GM19328 (cell line): ENCODE data around the gene NUSAP1.
A peak's percentile ranks its signal among the peaks of the same experiment; 100 is the strongest.
"Not testable (repeated sequence)": the region's sequence is repeated elsewhere in the genome, so short reads cannot be mapped to it uniquely, and the experiment has no call there.

ENCODE experiments used
- ATAC-seq: cut with Tn5 transposase; IDR thresholded peaks from one replicate; pipeline ENCODE4 v1.9.1; 2021; ENCODE audit warnings: mild to moderate bottlenecking, moderate library complexity; ENCODE audit not compliant: unreplicated experiment

Gene NUSAP1, protein sequence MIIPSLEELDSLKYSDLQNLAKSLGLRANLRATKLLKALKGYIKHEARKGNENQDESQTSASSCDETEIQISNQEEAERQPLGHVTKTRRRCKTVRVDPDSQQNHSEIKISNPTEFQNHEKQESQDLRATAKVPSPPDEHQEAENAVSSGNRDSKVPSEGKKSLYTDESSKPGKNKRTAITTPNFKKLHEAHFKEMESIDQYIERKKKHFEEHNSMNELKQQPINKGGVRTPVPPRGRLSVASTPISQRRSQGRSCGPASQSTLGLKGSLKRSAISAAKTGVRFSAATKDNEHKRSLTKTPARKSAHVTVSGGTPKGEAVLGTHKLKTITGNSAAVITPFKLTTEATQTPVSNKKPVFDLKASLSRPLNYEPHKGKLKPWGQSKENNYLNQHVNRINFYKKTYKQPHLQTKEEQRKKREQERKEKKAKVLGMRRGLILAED

DNA sequence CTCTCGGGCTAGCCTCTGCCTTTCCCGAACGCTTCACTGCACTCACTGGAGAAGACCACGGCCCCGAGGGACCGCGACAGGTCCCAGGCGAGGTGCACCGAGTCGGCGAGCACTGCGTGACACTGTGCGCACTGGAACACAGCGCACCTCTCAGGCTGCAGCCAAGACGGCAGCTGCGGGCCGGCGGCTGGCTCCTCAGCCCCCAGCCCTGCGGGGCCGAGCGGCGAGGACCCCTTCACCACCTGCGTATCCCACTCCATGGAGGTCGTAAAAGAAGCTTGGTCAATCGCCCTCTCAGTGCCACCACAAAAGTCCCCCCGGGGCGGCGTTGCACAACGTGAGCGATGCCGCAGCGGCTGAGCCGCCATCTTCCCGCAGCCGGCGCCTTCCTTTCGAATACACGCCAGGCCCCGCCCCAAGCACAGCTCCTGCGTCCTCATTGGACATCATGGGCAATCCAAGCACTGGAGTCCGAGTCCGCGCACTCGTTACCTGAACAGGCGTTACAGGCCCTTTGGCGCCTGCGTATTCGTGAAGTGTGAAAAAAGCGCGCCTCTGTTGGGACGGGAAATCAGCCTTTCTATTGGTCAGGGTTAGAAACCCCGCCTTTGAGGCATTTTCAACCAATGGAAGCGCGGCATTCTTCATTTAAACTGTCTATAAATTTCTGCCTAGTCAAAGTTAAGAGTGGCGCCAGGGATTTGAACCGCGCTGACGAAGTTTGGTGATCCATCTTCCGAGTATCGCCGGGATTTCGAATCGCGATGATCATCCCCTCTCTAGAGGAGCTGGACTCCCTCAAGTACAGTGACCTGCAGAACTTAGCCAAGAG is at the start of gene NUSAP1, which contains the start of gene OIP5:
Gene NUSAP1, plus strand, starts transcription at position 688 of the 832 bp plus-strand sequence. Its CDS starts 77 bp downstream, at position 765.
Gene OIP5, minus strand, starts transcription at position 398 of the 832 bp plus-strand sequence. Its CDS starts 30 bp downstream, at position 368.
- ATAC-seq, result peak; percentile 88

DNA sequence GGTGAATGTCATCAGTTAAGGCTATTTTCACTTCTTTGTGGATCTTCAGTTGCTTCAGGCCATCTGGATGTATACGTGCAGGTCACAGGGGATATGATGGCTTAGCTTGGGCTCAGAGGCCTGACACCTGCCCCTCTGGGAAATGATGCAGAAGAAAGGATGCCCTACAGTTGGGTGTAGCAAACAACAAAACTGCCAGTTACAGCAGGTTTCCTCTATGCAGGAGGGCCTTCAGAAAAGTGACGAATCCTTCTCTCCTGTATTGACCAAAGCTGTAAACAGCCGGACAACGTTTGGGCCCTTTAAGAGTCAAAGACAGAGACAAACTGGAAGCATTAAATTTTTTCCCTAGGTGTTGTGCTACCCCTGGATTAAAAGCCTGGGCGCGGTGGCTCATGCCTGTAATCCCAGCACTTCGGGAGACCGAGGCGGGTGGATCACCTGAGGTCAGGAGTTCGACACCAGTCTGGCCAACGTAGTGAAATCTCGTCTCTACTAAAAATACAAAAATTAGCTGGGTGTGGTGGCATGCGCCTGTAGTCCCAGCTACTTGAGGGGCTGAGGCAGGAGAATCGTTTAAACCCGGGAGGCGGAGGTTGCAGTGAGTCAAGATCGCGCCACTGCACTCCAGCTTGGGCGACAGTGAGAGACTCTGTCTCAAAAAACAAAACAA is 49.6 kb upstream of the NUSAP1 start:
- ATAC-seq, result not testable (repeated sequence)

DNA sequence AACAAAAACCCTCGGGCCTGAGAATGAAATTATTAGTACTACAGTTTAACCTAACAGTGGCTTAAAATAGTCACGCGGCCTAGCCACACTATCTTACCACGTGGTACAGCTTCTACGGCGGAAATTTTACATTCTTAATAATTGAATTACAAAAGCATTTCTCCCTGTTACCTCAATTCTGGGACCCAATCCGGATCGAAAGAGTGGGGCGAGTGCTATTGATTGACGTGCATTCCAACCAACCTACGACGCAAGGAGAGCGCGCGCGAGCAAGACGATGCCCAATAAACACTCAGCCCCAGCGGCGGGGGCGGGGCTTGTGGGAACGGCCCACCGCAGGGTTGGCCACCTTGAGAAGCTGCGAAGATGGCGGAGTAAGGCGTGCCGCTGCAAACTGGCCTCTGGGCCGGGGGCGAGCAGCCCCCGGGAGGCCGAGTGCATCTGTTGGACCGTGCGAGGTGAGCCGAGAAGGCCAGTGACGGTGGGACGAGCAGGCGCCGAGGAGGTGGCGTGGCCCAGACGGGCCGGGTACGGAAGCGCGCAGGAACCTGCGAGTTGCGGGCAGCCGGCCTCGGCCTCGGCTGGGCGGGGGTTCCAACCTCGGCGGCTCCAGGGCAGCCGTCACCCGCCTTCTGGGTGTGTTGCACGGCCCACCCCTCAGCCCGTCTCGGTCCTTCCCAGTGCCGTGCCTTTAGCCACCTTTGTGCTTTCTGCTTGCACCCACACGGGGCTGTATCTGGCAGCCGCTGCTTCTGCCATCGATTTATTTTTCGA is 48.8 kb upstream of the NUSAP1 start:
- ATAC-seq, result peak; percentile 94

DNA sequence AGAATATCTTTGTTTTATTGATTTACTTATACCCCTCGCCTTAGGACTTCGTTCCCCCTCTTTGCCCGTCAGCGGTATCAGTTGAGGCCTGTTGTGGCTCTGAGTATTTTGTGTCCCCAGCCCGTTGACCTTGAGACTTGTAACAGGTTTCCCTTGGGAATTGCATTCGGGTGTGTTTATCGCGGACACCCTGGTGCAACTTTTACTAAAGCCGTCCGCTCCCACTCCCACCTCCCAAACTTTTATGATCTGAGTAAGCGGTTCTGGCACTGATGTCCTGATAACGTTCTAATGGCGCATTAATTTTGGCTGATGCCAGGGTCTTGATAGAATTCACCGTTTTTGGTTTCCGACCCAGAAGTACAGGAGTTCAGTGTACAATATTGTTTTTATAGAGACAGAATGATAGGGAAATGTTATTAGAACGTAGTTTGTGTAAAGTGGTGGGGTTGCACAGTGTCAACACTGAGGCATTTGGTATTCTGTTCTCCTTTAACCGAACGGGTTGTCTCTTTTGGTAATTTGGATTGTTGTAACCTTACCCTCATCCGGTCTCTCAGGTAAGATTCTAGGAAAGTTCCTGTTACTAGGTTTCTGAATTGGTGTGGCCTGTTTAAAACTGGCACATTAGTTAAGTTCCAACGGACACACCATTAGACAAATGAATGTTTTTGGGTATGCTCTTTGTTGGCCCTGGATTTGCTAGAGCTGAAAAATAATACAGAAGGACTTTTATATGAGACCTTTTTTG is 48.1 kb upstream of the NUSAP1 start:
- ATAC-seq, result no peak

DNA sequence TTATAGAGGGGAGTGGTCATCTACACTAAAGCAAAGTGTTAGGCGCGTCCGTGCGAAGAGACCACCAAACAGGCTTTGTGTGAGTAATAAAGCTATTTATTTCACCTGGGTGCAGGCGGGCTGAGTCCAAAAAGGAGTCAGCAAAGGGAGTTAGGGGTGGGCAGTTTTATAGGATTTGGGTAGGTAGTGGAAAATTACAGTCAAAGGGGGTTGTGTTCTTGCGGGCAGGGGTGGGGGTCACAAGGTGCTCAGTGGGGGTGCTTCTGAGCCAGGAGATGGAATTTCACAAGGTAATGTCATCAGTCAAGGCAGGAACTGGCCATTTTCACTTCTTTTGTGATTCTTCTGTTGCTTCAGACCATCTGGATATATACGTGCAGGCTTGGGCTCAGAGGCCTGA is 47.4 kb upstream of the NUSAP1 start:
- no peak for ATAC-seq

DNA sequence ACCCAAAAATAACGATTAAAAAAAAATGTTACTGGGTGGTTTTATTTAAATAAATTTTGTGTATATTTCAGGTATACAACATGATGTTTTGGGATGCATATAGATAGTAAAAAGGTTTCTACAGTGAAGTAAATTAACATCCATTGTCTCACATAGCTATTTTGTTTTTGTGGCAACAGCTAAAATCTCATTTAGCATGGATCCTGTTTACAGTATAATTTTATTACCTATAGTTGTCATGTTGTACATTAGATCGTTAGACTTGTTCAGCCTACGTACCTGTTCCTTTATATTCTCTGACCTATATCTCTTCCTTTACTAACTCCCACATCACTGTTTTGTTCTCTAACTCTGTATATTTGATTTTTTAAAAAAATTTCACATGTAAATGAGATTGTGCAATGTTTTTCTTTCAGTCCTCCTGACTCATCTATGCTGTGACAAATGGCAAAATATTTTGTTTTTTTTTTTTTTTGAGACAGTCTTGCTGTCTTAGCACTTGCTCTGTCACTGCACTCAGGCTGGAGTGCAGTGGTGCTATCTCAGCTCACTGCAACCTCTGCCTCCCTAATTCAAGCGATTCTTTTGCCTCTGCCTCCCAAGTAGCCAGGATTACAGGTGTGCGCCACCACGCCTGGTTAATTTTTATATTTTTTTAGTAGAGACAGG is 45.9 kb upstream of the NUSAP1 start:
- no peak for ATAC-seq

DNA sequence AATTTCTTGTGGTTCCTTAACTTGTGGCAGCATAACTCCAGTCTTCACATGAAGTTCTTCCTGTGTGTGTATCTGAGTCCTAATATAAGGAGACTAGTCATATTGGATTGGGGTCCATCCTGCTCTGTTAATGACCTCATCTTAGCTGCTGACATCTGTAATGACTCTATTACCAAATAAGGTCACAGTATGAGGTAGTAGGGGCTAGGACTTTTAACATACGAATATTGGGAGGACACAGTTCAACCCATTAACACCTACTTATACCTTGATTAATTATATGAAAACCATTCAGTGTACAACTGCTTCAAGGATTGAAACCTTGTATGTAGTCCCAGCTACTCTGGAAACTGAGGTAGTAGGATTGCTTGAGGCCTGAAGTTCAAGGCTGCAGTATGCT is 44.2 kb upstream of the NUSAP1 start:
- no peak for ATAC-seq

DNA sequence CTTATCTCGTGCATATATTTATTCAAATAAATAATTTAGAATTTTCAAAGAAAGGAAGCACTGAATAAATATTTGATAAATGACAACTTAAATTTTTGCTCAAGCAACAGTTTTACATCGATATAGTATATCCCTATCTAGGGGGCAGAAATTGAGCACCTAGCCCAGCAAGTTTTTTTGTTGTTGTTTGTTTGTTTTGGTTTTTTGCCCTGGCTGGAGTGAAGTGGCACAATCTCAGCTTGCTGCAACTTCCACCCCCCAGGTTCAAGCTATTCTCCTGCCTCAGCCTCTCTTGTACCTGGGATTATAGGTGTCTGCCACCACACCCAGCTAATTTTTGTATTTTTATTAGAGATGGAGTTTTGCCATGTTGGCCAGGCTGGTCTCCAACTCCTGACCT is 42.7 kb upstream of the NUSAP1 start:
- ATAC-seq, result no peak

DNA sequence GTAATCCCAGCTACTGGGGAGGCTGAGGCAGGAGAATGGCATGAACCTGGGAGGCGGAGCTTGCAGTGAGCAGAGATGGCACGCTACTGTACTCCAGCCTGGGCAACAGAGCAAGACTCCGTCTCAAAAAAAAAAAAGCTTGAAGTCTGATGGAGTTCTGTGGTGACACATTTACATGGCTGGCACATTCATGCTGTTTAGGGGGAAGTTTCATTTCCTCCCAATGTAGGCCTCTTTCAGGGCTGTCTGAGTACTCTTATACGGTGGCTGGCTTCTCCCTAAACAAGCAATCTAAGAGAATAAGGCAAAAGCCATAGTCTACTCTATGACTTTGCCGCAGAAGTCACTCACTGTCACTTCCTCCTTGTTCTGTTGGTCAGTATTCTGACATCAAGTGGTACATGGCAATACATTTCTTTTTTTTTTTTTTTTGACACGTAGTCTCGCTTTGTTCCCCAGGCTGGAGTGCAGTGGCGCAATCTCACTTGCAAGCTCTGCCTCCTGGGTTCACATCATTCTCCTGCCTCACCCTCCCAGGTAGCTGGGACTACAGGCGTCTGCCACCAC is 41.5 kb upstream of the NUSAP1 start:
- peak; percentile 68 for ATAC-seq

DNA sequence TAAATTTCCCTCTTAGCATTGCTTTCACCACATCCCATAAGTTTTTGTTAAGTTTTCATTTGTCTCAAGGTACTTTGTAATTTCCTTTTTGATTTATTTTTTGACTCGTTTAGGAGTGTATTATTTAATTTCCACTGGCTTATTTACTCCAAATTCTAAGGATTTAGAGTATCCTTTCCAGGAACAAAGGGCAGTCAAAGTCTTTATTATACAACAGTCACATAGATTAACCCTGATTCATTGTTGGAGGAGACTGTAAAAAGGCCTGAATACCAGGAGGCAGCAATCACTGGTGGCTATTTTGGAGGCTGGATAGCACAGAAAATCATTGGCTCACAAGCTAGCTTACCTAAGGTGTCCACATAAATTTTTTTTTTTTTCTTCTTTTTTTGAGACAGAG is 40.2 kb upstream of the NUSAP1 start:
- no peak for ATAC-seq

DNA sequence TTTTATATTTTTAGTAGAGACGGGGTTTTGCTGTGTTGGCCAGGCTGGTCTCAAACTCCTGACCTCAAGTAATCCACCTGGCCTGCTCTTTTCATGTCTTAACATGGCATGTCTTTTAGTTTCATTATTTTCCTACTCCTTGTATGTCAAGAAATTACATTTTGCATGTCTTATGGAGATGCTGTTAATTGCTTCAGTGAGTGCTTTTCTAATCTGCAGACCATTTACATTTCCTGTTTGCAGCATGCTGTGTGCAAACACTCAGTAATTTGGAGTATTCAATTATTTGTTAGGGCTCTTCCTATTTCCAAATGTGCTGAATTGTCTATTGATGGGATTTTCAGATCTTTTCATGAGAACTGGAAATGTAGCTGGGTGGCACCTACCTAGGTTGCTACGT is 31.5 kb upstream of the NUSAP1 start:
- ATAC-seq, result not testable (repeated sequence)

DNA sequence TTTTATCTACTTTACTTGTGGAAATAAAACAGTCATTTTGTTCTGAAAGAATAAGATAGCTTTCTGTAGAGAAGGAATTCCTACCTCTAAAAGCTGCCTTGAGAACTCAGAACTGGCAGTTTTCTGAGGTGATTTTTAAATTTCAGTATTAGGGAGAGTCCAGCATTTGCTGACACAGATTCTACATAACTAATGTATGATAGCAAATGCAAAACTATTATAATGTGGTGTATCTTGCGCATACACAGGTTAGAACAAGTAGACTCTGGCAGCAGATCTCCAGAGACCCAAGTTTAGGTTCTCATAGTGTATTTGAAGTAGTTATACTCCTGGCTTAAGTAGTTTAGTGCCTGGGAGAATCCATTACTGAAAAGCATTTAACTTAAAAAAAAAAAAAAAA is 31.1 kb upstream of the NUSAP1 start:
- no peak for ATAC-seq

DNA sequence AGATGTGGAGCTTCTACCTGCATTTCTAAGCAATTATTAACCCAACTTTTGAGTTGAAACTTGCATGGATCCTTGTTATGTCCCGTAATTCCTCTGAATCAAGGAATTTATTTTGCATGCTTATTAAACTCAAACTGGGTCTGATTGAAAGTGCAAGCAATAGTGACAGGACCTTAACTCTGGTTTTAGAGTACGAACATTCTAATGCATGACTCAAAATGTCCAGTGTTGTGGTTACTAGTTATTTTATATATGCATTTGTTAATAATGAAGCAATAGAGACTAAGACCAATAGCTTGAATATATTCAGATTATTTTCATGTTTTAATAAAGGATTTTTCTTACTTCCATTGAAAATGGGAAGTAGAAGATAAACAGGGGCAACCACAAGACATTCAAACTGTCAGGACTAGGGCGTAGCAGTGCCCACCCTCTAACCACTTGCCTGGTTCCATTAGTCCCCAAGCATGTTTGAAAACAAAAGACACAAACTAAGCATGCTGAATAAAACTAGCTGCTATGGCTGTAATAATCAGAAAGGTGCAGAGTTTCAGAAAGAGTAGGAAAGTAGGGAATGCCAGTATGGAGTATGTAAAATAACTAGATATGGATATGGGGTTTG is 28.4 kb upstream of the NUSAP1 start:
- ATAC-seq, result no peak

DNA sequence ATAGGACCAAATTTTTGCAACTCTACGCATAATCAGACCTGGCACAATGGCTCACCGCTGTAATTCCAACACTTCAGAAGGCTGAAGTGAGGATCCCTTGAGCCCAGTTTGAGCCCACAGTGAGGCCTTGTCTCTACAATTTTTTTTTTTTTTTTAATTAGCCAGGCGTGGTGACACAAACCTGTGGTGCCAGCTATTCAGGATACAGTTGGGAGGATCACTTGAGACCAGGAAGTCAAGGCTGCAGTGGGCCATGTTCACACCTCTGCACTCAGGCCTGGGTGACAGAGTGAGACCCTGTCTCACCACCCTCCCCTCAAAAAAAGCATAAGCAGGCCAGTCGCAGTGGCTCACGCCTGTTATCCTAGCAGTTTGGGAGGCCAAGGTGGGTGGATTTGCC is 25.0 kb upstream of the NUSAP1 start:
- ATAC-seq, result no peak

DNA sequence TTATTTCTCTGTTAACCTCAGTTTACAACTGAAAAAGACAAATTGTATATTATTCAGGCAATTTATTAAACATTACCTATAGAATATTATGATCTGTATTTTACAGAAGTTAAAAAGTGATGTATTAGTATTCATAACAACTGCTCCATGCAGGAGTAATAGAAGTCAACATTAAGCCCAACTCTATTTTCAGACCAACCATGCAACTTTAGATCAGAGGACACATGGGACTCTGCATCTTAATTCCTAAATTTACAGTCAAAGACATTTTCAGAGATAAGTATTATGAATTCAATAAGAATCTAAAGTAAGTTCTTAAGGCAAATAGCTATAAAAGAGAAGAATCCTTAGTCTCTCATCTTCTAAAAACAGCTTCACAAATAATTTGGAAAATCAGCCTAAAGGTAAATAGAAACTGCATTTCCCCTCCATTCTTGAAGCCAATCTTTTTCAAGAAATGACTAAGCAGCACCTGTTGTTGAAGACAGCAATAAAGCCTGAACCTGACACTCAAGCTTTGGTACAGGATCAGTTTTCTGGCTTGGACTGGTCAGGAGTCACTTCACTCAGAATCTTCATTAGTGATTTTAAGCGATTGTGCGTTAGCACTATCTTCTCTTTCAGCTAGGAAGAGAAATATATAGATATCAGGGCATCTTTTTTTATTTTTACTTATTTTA is 23.3 kb upstream of the NUSAP1 start:
- ATAC-seq, result no peak

DNA sequence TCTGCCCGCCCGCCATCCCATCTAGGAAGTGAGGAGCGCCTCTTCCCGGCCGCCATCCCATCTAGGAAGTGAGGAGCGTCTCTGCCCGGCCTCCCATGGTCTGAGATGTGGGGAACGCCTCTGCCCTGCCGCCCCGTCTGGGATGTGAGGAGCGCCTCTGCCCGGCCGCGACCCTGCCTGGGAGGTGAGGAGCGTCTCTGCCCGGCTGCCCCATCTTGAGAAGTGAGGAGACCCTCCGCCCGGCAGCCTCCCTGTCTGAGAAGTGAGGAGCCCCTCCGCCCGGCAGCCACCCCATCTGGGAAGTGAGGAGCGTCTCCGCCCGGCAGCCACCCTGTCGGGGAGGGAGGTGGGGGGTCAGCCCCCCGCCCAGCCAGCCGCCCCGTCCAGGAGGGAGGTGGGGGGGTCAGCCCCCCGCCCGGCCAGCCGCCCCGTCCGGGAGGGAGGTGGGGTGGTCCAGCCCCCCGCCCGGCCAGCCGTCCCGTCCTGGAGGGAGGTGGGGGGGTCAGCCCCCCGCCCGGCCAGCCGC is 11.8 kb upstream of the NUSAP1 start:
- ATAC-seq, result not testable (repeated sequence)

DNA sequence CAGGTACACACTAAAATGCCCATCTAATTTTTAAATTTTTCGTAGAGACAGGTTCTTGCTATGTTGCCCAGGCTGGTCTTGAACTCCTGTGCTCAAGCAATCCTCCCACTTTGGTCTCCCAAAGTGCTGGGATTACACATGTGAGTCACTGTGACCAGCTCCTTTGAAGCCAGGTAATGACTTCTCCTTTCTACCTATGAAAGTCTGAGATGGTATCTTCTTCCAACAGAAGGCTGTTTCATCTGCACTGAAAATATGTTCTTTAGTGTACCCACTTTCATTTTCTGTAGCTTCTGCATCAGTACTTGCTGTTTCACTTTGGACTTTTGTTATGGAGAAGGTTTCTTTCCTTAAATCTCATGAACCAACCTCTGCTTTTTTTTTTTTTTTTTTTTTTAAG is 9.1 kb upstream of the NUSAP1 start:
- no peak for ATAC-seq

DNA sequence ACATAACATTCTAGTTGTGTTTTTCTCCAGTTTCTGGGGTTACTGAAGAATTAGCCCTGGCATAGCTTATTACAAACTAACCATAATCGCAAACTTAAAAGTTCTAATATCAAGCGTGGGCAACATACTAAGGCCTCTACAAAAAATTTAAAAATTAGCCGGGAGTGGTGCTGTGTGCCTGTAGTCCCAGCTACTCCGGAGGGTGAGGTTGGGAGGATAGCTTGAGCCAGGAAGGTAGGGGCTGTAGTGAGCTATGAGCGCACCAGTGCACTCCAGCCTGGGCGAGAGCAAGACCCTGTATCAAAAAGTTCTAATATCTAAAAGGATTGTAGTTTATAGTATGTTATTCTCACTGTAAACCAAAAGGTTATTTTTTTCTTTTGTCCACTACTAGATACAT is 1.4 kb upstream of the NUSAP1 start:
- no peak for ATAC-seq
